Measurements from ENCODE around the gene SDHAF1. TPM values are rescaled to one million over a fixed set of nuclear protein-coding genes. Genes with fewer than 3 reads are reported as not detected.

SDHAF1 gene
- total RNA-seq, 1 donor from 2014 or later: 14.3 TPM

- no peaks in the 10 kb centered on the region for H3K9me3 Mint-ChIP-seq (ENCODE audit: unreplicated experiment)
- DNase-seq (ENCODE audit: low spot score): no peak
Measured at GRCh38 chr19:36027696-36028095, 32.7 kb downstream of the SDHAF1 start.

GRCh38 chr19:36028313-36029041 is 33.5 kb downstream of the SDHAF1 start:
- H3K9me3 Mint-ChIP-seq (ENCODE audit: unreplicated experiment): no peaks in the 10 kb centered on the region
- no peak for DNase-seq (ENCODE audit: low spot score)
- H3K27me3 Mint-ChIP-seq (ENCODE audit: unreplicated experiment): peaks cover 4% of the 10 kb centered on the region
- no peak for TF ChIP-seq CTCF (IDR thresholded peaks at IDR 0.05; ENCODE audit: unreplicated experiment)
- H3K4me1 Mint-ChIP-seq (ENCODE audit: unreplicated experiment): peaks cover 7% of the 10 kb centered on the region
- no peak overlapping the region for H3K27ac Mint-ChIP-seq (ENCODE audit: unreplicated experiment)
- H3K36me3 Mint-ChIP-seq (ENCODE audit: low read depth, unreplicated experiment): peaks cover 37% of the 10 kb centered on the region
- H3K4me3 Mint-ChIP-seq (ENCODE audit: unreplicated experiment): no peak overlapping the region

More at GRCh38 chr19:36027696-36028095, 32.7 kb downstream of the SDHAF1 start:
- peaks cover 41% of the 10 kb centered on the region for H3K36me3 Mint-ChIP-seq (ENCODE audit: low read depth, unreplicated experiment)
- H3K4me3 Mint-ChIP-seq (ENCODE audit: unreplicated experiment): no peak overlapping the region
- H3K4me1 Mint-ChIP-seq (ENCODE audit: unreplicated experiment): peaks cover 9% of the 10 kb centered on the region
- H3K27me3 Mint-ChIP-seq (ENCODE audit: unreplicated experiment): peaks cover 4% of the 10 kb centered on the region
- TF ChIP-seq CTCF (IDR thresholded peaks at IDR 0.05; ENCODE audit: unreplicated experiment): no peak
- no peak overlapping the region for H3K27ac Mint-ChIP-seq (ENCODE audit: unreplicated experiment)

- Mint-ChIP-seq H3K27ac (ENCODE audit: unreplicated experiment) (no peak overlapping the region), H3K9me3 (ENCODE audit: unreplicated experiment) (no peaks in the 10 kb centered on the region), H3K27me3 (ENCODE audit: unreplicated experiment) (peaks cover 8% of the 10 kb centered on the region), H3K4me3 (ENCODE audit: unreplicated experiment) (no peak overlapping the region), H3K4me1 (ENCODE audit: unreplicated experiment) (peaks cover 19% of the 10 kb centered on the region), H3K36me3 (ENCODE audit: low read depth, unreplicated experiment) (peaks cover 38% of the 10 kb centered on the region)
- TF ChIP-seq CTCF (IDR thresholded peaks at IDR 0.05; ENCODE audit: unreplicated experiment): no peak
- DNase-seq (ENCODE audit: low spot score): no peak
Measured at GRCh38 chr19:36030264-36031148, 35.5 kb downstream of the SDHAF1 start.

GRCh38 chr19:36031308-36031707 is 36.3 kb downstream of the SDHAF1 start:
- H3K4me1 Mint-ChIP-seq (ENCODE audit: unreplicated experiment): peaks cover 25% of the 10 kb centered on the region
- DNase-seq (ENCODE audit: low spot score): no peak
- no peak overlapping the region for H3K27ac Mint-ChIP-seq (ENCODE audit: unreplicated experiment)
- peaks cover 32% of the 10 kb centered on the region for H3K36me3 Mint-ChIP-seq (ENCODE audit: low read depth, unreplicated experiment)
- H3K4me3 Mint-ChIP-seq (ENCODE audit: unreplicated experiment): peak overlapping the region; percentile 76
- H3K27me3 Mint-ChIP-seq (ENCODE audit: unreplicated experiment): peaks cover 11% of the 10 kb centered on the region
- no peaks in the 10 kb centered on the region for H3K9me3 Mint-ChIP-seq (ENCODE audit: unreplicated experiment)
- TF ChIP-seq CTCF (IDR thresholded peaks at IDR 0.05; ENCODE audit: unreplicated experiment): no peak
